ENCODE data around the gene PHLDA2. TPM values are rescaled to one million over a fixed set of nuclear protein-coding genes. Genes with fewer than 3 reads are reported as not detected.

PHLDA2 gene
- polyA plus RNA-seq, 1 donor (not counting 4 experiments of a cell fraction or from before 2014, with no cell fraction given) = 24.3 TPM

GRCh38 chr11:2901196-2901796 lies 27.9 kb downstream of the PHLDA2 start:
- H2AFZ ChIP-seq (ENCODE audit: control insufficient read depth, low read length) = no peak overlapping the region
- no peaks in the 10 kb centered on the region for H3K36me3 ChIP-seq (ENCODE audit: control insufficient read depth in 2 of 2, extremely low read depth in 1 of 2, insufficient read depth in 2 of 2, low read length in 2 of 2)
- no peak for FAIRE-seq
- H3K4me2 ChIP-seq (ENCODE audit: control insufficient read depth, extremely low read depth, insufficient read depth, low read depth, low read length) = peak overlapping the region; percentile 80
- peaks cover 49% of the 10 kb centered on the region for H3K4me1 ChIP-seq (ENCODE audit: control insufficient read depth, extremely low read depth, insufficient read depth, low read length)
- no peak for TF ChIP-seq EZH2 (IDR thresholded peaks at IDR 0.05; ENCODE audit: low read length)
- TF ChIP-seq CTCF (optimal IDR thresholded peaks at IDR 0.05 in 1 of 3, IDR thresholded peaks at IDR 0.05 in 1 of 3, conservative IDR thresholded peaks at IDR 0.05 in 1 of 3; ENCODE audit: extremely low read depth in 1 of 3, insufficient read depth in 2 of 3, low read length in 3 of 3) = no peak
- no peak for DNase-seq (ENCODE audit: low read depth, low spot score)
- peak overlapping the region; percentile 32 to 60 (median 48) for H3K4me3 ChIP-seq (ENCODE audit: control insufficient read depth in 2 of 3, extremely low read depth in 1 of 3, insufficient read depth in 2 of 3, low read depth in 1 of 3, low read length in 3 of 3)
- H4K20me1 ChIP-seq (ENCODE audit: control insufficient read depth, extremely low read depth, insufficient read depth, low read length) = no peaks in the 10 kb centered on the region
- H3K79me2 ChIP-seq (ENCODE audit: control insufficient read depth, insufficient read depth, low read length) = no peaks in the 10 kb centered on the region
- H3K9me1 ChIP-seq (ENCODE audit: control insufficient read depth, extremely low read depth, insufficient read depth, low read length) = no peaks in the 10 kb centered on the region
- H3K27me3 ChIP-seq (ENCODE audit: control insufficient read depth, extremely low read depth, insufficient read depth, low read length) = no peaks in the 10 kb centered on the region
- no peaks in the 10 kb centered on the region for H3K9me3 ChIP-seq (ENCODE audit: control insufficient read depth, low read depth, low read length)
- H3K9ac ChIP-seq (ENCODE audit: control insufficient read depth, extremely low read depth, insufficient read depth, low read length) = peak overlapping the region; percentile 68
- dilution Hi-C loops (cut with MboI; ENCODE audit: extremely low pct_ligation_motif_present, low sequenced_read_pairs) = no loop called here
- peak overlapping the region; percentile 74 for H3K27ac ChIP-seq (ENCODE audit: control insufficient read depth, insufficient read depth, low read length)

GRCh38 chr11:2899080-2899783 lies 30.0 kb downstream of the PHLDA2 start:
- Histone ChIP-seq H3K79me2 (ENCODE audit: control insufficient read depth, insufficient read depth, low read length) (no peaks in the 10 kb centered on the region), H3K36me3 (ENCODE audit: control insufficient read depth in 2 of 2, extremely low read depth in 1 of 2, insufficient read depth in 2 of 2, low read length in 2 of 2) (no peaks in the 10 kb centered on the region), H4K20me1 (ENCODE audit: control insufficient read depth, extremely low read depth, insufficient read depth, low read length) (no peaks in the 10 kb centered on the region), H3K4me2 (ENCODE audit: control insufficient read depth, extremely low read depth, insufficient read depth, low read depth, low read length) (peak overlapping the region; percentile 61), H2AFZ (ENCODE audit: control insufficient read depth, low read length) (peak overlapping the region; percentile 62), H3K9ac (ENCODE audit: control insufficient read depth, extremely low read depth, insufficient read depth, low read length) (peak overlapping the region; percentile 19), H3K9me3 (ENCODE audit: control insufficient read depth, low read depth, low read length) (no peaks in the 10 kb centered on the region), H3K27ac (ENCODE audit: control insufficient read depth, insufficient read depth, low read length) (peak overlapping the region; percentile 59), H3K4me3 (ENCODE audit: control insufficient read depth in 2 of 3, extremely low read depth in 1 of 3, insufficient read depth in 2 of 3, low read depth in 1 of 3, low read length in 3 of 3) (no peak overlapping the region), H3K9me1 (ENCODE audit: control insufficient read depth, extremely low read depth, insufficient read depth, low read length) (no peaks in the 10 kb centered on the region), H3K27me3 (ENCODE audit: control insufficient read depth, extremely low read depth, insufficient read depth, low read length) (no peaks in the 10 kb centered on the region), H3K4me1 (ENCODE audit: control insufficient read depth, extremely low read depth, insufficient read depth, low read length) (peaks cover 44% of the 10 kb centered on the region)
- dilution Hi-C loops (cut with MboI; ENCODE audit: extremely low pct_ligation_motif_present, low sequenced_read_pairs) = no loop called here
- peak; percentile 86 for FAIRE-seq
- DNase-seq (ENCODE audit: low read depth, low spot score) = no peak
- TF ChIP-seq CTCF (optimal IDR thresholded peaks at IDR 0.05 in 1 of 3, IDR thresholded peaks at IDR 0.05 in 1 of 3, conservative IDR thresholded peaks at IDR 0.05 in 1 of 3; ENCODE audit: extremely low read depth in 1 of 3, insufficient read depth in 2 of 3, low read length in 3 of 3) (no peak), EZH2 (IDR thresholded peaks at IDR 0.05; ENCODE audit: low read length) (no peak)

Measured in keratinocyte (primary cell).